Gastrocnemius medialis (tissue), 4 donors: ENCODE results near the gene PAPPA2. TPM values are rescaled to one million over a fixed set of nuclear protein-coding genes. Genes with fewer than 3 reads are reported as not detected.

Experiments used
- ATAC-seq, 2 donors: fragments of 150-250 bp; one replicate each; pipeline ENCODE4 v1.9.1; 2016
- DNase-seq, 2 donors: peaks; one replicate each; pipeline ENCODE4 v3.0.0-alpha.2; 2019
- H3K27ac ChIP-seq, 4 donors: fragments of 200-600 bp; sonication (generic); 1 replicate in 1 of 4; 2 replicates in 3 of 4; pipeline ENCODE4 v1.5.1; 2016 to 2018; ENCODE audit warnings: mild to moderate bottlenecking in 2 of 4, moderate library complexity in 1 of 4
- H3K27me3 ChIP-seq, 3 donors: fragments of 200-600 bp; sonication (generic) in 2 of 3; 1 replicate in 1 of 3; 2 replicates in 2 of 3; pipeline versions ENCODE4 v1.5.1 to v1.6.0; 2016 to 2019; ENCODE audit warnings: mild to moderate bottlenecking in 1 of 3, moderate library complexity in 1 of 3
- H3K36me3 ChIP-seq, 2 donors: fragments of 200-600 bp; sonication (generic) in 1 of 2; one replicate each; pipeline ENCODE4 v1.5.1; 2017 to 2018
- H3K4me1 ChIP-seq, 2 donors: fragments of 200-600 bp; sonication (generic) in 1 of 2; one replicate each; pipeline ENCODE4 v1.5.1; 2016 to 2017; ENCODE audit warnings: mild to moderate bottlenecking in 2 of 2
- H3K4me3 ChIP-seq, 4 donors: fragments of 200-600 bp; sonication (generic) in 3 of 4; 1 replicate in 1 of 4; 2 replicates in 3 of 4; pipeline ENCODE4 v1.5.1; 2016 to 2019; ENCODE audit warnings: mild to moderate bottlenecking in 2 of 4
- H3K9me3 ChIP-seq, 3 donors: fragments of 200-600 bp; sonication (generic) in 2 of 3; 1 replicate in 1 of 3; 2 replicates in 2 of 3; pipeline ENCODE4 v1.5.1; 2016 to 2019
- CTCF ChIP-seq, 5 experiments: fragments of 450-650 bp in 3 of 5; fragments of 200-600 bp in 2 of 5; sonication (generic) in 2 of 5; IDR thresholded peaks in 4 of 5; conservative IDR thresholded peaks in 1 of 5; 1 replicate in 4 of 5; 2 replicates in 1 of 5; pipeline ENCODE4 v1.5.1; 2016 to 2019; ENCODE audit warnings: antibody characterized with exemption in 5 of 5, mild to moderate bottlenecking in 3 of 5, moderate library complexity in 3 of 5
- POLR2A ChIP-seq, 2 donors: fragments of 450-650 bp; IDR thresholded peaks; one replicate each; pipeline ENCODE4 v1.6.1; 2017; ENCODE audit warnings: antibody characterized with exemption in 2 of 2, mild to moderate bottlenecking in 2 of 2, moderate library complexity in 2 of 2
- in situ Hi-C, 4 donors: fragments of 200-750 bp; cut with MboI; loops; one replicate each; pipeline versions ENCODE4 v1.15.0 to v1.8.0; 2017; ENCODE audit warnings: low sequenced_read_pairs in 4 of 4
- intact Hi-C: fragments of 100-400 bp; cut with DNase I; formaldehyde crosslinking; loops from one replicate; pipeline ENCODE4 v1.15.1; 2023; ENCODE audit warnings: low total_unique reads
- total RNA-seq, 4 donors: library from RNA; depleted of rRNA; stranded (reverse); fragments of >200 nt; gene quantifications; one replicate each; pipeline versions ENCODE4 v1.1.0 to v1.2.3, GENCODE V29; 2016

Gene PAPPA2
- total RNA-seq, 4 donors from 2014 or later: 0.11 TPM; not detected in 3

DNA sequence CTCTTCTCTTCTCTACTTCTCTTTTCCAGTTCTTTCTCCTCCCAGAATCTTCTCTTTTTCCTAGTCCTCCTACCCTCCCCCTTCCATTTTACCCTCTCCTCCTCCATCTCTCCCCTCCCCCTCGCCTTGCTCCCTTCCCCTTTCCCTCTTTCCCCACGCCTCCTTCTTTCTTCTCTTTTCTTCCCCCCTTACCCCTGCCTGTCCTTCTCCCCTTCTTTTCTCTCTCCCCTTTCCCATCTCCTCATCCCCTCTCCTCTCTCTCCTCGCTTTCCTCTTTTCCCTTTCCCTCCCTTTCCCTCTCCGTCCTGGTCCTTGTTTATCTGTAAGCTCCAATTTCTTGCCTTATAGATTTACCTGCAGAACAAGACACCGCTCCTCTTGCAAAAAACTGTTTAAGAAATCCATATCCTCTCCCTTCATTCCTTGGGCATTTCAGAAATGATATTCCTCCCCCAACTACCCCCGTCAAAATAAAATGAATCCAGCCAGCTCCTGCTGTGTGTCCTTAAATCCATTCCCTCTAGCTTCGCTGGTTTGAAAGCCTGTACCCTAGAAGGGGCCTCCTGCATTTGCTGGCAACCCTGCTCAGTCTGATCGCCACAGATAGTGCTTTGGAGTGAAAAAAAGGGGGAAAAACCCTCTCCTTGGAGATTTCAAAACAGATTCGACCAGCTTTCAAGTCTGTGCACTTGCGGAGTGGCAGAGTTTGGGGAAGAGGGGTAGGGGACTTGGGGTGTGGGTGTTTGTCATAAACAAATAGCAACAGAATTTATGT lies 89.4 kb downstream of the PAPPA2 start:
- no peak for TF ChIP-seq CTCF (IDR thresholded peaks at IDR 0.05 in 4 of 5, conservative IDR thresholded peaks at IDR 0.05 in 1 of 5)
- no peak for TF ChIP-seq POLR2A (IDR thresholded peaks at IDR 0.05)

GRCh38 chr1:176552999-176553398 lies 90.0 kb downstream of the PAPPA2 start:
- Histone ChIP-seq H3K4me1 (no peaks in the 10 kb centered on the region), H3K9me3 (no peaks in the 10 kb centered on the region), H3K36me3 (no peaks in the 10 kb centered on the region), H3K27me3 (peaks cover 11 to 38% (median 12%) of the 10 kb centered on the region in 3 donors), H3K27ac (no peak overlapping the region), H3K4me3 (no peak overlapping the region)
- in situ Hi-C loops (loop anchor here in 2 of 4 donors (5.0 to 25.0 kb wide), 4 partner anchors 134 to 332 kb away; no protein-coding TSS in a partner anchor), intact Hi-C loops (no loop called here)
- ATAC-seq: no peak
- no peak for DNase-seq
- TF ChIP-seq POLR2A (IDR thresholded peaks at IDR 0.05) (no peak), CTCF (IDR thresholded peaks at IDR 0.05 in 4 of 5, conservative IDR thresholded peaks at IDR 0.05 in 1 of 5) (no peak)

More for the DNA sequence above, 89.4 kb downstream of the PAPPA2 start:
- no peaks in the 10 kb centered on the region for H3K4me1 ChIP-seq
- no peak for ATAC-seq
- no peak overlapping the region for H3K4me3 ChIP-seq
- H3K9me3 ChIP-seq: no peaks in the 10 kb centered on the region
- H3K27me3 ChIP-seq: peaks cover 11 to 38% (median 12%) of the 10 kb centered on the region in 3 donors
- in situ Hi-C loops (loop anchor here in 2 of 4 donors (5.0 to 25.0 kb wide), 4 partner anchors 135 to 332 kb away; no protein-coding TSS in a partner anchor), intact Hi-C loops (no loop called here)
- no peaks in the 10 kb centered on the region for H3K36me3 ChIP-seq
- DNase-seq: no peak
- H3K27ac ChIP-seq: no peak overlapping the region

- H3K9me3 ChIP-seq: no peaks in the 10 kb centered on the region
- no peak for TF ChIP-seq POLR2A (IDR thresholded peaks at IDR 0.05)
- TF ChIP-seq CTCF (IDR thresholded peaks at IDR 0.05 in 4 of 5, conservative IDR thresholded peaks at IDR 0.05 in 1 of 5): no peak
- H3K36me3 ChIP-seq: no peaks in the 10 kb centered on the region
- H3K4me3 ChIP-seq: no peak overlapping the region
- H3K4me1 ChIP-seq: no peaks in the 10 kb centered on the region
- no peak overlapping the region for H3K27ac ChIP-seq
- H3K27me3 ChIP-seq: peaks cover 11 to 33% (median 12%) of the 10 kb centered on the region in 3 donors
- ATAC-seq: no peak
- no peak for DNase-seq
- intact Hi-C loops (no loop called here), in situ Hi-C loops (loop anchor here (5.0 to 25.0 kb wide), 5 partner anchors 131 to 329 kb away; no protein-coding TSS in a partner anchor)
Observed at GRCh38 chr1:176556288-176556687, 93.3 kb downstream of the PAPPA2 start.

DNA sequence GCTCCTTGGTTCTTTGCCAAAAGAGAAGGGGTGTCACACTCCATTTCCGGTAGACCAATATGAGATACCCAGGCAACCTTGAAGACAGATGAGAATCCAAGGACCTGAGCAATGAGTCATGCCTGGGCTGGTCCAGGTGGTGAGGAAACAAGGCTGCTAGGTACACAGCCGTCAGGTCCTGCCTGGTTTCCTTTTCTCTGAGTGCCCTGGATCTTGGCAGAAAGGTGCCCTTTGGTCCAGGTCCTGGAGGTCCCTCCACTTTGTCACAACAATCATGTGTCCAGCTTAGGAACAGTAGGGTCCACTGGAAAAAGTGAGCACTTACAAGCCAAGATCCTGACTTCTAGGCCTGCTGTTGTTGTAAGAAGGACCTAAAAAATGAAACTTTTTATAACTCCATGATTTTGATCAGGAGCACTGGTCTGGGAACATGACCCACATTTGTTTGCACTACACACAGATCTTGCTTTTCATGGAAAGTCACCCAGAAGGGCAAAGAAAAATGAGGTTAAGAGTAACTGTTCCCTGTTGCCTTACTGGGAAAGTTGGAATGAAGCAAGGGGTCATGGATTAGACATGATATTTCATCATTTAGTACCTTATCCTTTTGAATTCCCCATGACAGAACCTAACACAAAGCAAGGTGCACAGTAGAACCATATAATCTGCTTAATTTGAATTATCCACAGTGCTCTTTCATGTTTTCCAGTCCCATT lies 94.7 kb downstream of the PAPPA2 start:
- Histone ChIP-seq H3K9me3 (no peaks in the 10 kb centered on the region), H3K4me1 (no peaks in the 10 kb centered on the region), H3K36me3 (no peaks in the 10 kb centered on the region), H3K4me3 (no peak overlapping the region), H3K27ac (no peak overlapping the region), H3K27me3 (peaks cover 6 to 25% (median 6%) of the 10 kb centered on the region in 3 donors)
- no peak for TF ChIP-seq POLR2A (IDR thresholded peaks at IDR 0.05)
- TF ChIP-seq CTCF (IDR thresholded peaks at IDR 0.05 in 4 of 5, conservative IDR thresholded peaks at IDR 0.05 in 1 of 5): no peak
- in situ Hi-C loops (loop anchor here (5.0 to 25.0 kb wide), 5 partner anchors 130 to 327 kb away; no protein-coding TSS in a partner anchor), intact Hi-C loops (no loop called here)
- no peak for ATAC-seq
- DNase-seq: no peak
